ENCODE measurements around the gene MAPK8IP2. TPM values are rescaled to one million over a fixed set of nuclear protein-coding genes. Genes with fewer than 3 reads are reported as not detected.

The MAPK8IP2 gene
- total RNA-seq: 0.48 TPM
- long read RNA-seq, full-length matches to known transcripts: 2 of 3 reads
- long read RNA-seq, partial matches to known transcripts: 1 of 3 reads
- long read RNA-seq, other reads (novel, unspliced or antisense): 0 of 3 reads

- peak; percentile 61 for DNase-seq (ENCODE audit: low spot score)
- intact Hi-C loops (cut with DNase I): no loop called here
These were observed at the start of gene MAPK8IP2 for GRCh38 chr22:50600538-50600937. TSS of gene MAPK8IP2 (plus strand) at chr22:50600793. CDS start at chr22:50600819, 26 bp downstream.

- intact Hi-C loops (cut with DNase I): no loop called here
- DNase-seq (ENCODE audit: low spot score): no peak
These were observed 49.3 kb upstream of the MAPK8IP2 start for GRCh38 chr22:50551160-50551752.

DNA sequence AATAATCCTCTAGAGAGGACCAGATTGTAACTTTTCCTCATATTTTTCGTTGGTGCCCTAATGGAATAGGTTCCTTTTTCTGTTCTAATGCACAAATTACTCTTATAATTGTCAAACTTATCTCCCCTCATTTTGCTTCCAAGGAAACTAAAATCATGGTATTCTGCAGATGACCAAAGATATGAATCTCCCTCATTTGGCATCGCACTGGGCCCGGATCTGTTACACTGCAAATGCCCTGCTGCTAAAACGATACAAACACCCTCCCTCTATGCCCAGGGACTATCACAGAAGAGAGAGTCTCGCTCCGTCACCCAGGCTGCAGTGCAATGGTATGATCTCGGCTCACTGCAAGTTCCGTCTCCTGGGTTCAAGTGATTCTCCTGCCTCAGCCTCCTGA is 47.3 kb upstream of the MAPK8IP2 start:
- no peak for DNase-seq (ENCODE audit: low spot score)
- intact Hi-C loops (cut with DNase I): no loop called here

- intact Hi-C loops (cut with DNase I): no loop called here
- no peak for DNase-seq (ENCODE audit: low spot score)
These were observed 43.9 kb upstream of the MAPK8IP2 start for GRCh38 chr22:50556703-50557102.

GRCh38 chr22:50560034-50560433 is 40.6 kb upstream of the MAPK8IP2 start:
- DNase-seq (ENCODE audit: low spot score): no peak
- intact Hi-C loops (cut with DNase I): loop anchor here (5.0 kb wide), 1 partner anchor 33 kb away; the partner anchor contains the start of gene SCO2

- no peak for DNase-seq (ENCODE audit: low spot score)
- intact Hi-C loops (cut with DNase I): loop anchor here (2.0 to 5.0 kb wide), 2 partner anchors 21 to 34 kb away; partner anchors contain the start of genes CHKB and SCO2
These were observed 38.9 kb upstream of the MAPK8IP2 start for GRCh38 chr22:50561401-50562358.

GRCh38 chr22:50562523-50563412 is 37.8 kb upstream of the MAPK8IP2 start, which contains the start of gene SYCE3:
TSS of gene SYCE3 (minus strand) at chr22:50562919. CDS start at chr22:50556405, 6,514 bp downstream.
- peak; percentile 100 for DNase-seq (ENCODE audit: low spot score)
- intact Hi-C loops (cut with DNase I): loop anchor here (1.0 to 5.0 kb wide), 3 partner anchors 16 to 35 kb away; partner anchors contain the start of genes CHKB, CPT1B and SCO2

DNA sequence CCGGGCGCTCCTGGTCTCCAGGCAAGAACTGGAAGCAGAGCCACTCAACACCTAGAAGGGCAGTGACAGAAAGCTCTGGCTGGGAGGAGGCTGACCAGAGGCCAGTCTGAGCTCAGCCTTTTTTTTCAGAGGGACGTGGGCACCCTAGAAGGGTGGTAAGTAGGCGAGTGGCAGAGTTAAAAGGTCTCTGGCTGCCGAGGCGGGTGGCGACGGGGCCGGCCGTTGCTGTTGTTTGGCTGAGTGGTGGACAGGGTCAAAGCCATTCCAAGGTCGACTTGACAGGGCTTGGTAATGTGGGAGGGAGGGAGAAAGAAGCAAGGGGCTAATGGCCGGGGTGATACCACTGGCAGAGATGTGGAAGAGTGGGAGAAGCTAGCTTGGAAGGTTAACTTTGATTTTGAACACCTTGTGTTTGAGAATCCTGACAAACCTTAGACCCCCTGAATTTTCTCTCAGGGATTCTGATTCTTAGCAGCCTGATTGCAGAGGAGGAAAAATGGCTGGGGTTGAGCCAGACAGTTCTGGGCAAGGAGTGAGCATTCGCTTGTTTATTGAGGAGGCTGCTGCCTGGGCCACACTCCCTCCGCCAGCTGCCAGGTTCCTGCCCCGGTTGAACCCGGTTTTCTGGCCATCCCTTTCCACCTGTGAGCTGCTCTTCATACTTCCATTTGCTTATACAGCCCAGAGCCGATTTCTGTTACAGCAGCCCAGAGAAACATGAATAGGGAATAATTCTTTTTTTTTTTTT is 37.0 kb upstream of the MAPK8IP2 start:
- no peak for DNase-seq (ENCODE audit: low spot score)
- intact Hi-C loops (cut with DNase I): loop anchor here (1.0 to 5.0 kb wide), 3 partner anchors 15 to 36 kb away; partner anchors contain the start of genes CHKB, CPT1B and SCO2

- intact Hi-C loops (cut with DNase I): loop anchor here (5.0 kb wide), 1 partner anchor 37 kb away; the partner anchor contains the start of gene SCO2
- no peak for DNase-seq (ENCODE audit: low spot score)
These were observed 36.3 kb upstream of the MAPK8IP2 start for GRCh38 chr22:50564289-50564688.

GRCh38 chr22:50567721-50568252 is 32.8 kb upstream of the MAPK8IP2 start:
- intact Hi-C loops (cut with DNase I): no loop called here
- no peak for DNase-seq (ENCODE audit: low spot score)

DNA sequence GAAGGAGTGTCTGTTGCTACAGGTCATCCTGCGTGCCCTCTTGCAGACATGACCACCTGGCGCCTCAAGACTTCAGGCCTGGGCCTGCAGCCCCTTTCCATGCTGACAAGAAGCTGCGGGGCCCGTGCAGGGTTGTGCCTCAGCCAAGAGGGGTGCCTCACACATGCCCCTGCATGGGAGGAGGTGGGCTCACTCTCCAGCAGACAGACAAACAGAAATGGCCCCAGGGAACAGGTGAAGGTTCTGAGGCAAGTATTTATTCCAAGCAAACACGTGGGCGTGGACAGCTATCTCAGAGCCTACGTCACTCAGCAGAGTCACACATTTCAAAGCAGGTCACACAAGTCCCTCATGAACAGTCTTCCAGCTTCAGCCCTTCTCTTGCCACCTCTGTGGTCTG is 32.0 kb upstream of the MAPK8IP2 start:
- no peak for DNase-seq (ENCODE audit: low spot score)
- intact Hi-C loops (cut with DNase I): no loop called here

GRCh38 chr22:50569041-50569459 is 31.5 kb upstream of the MAPK8IP2 start:
- intact Hi-C loops (cut with DNase I): no loop called here
- DNase-seq (ENCODE audit: low spot score): no peak

DNA sequence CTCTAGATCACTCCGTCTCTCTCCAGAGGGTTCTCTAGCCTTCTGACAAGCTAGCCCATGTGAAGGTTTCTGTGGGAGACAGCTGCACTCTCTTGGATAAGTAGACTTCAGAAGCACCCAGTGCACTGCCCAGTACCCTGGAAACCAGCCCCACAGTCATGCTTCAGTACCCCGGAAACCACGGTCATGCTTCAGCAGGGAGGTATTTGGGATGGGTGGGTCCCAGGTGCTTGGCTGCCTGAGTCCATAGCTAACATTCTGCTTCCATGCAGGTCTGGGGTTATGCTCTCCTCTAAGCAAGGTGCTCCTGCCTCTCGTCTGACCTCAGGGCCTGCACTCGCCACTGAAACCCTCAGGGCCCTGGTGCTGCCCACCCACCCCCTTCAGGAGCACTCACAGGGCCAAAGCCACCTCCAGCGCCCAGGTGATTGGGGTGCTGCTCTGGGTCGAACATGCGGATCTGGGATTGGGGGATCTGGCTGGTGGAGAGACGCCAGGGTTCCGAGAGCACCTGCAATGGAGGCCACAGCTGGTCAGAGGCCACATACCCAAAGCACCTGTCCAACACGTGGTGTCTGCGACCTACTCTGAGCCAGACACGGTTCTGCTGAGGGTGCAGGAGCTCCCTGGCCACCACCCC is 30.6 kb upstream of the MAPK8IP2 start:
- intact Hi-C loops (cut with DNase I): no loop called here
- no peak for DNase-seq (ENCODE audit: low spot score)

DNA sequence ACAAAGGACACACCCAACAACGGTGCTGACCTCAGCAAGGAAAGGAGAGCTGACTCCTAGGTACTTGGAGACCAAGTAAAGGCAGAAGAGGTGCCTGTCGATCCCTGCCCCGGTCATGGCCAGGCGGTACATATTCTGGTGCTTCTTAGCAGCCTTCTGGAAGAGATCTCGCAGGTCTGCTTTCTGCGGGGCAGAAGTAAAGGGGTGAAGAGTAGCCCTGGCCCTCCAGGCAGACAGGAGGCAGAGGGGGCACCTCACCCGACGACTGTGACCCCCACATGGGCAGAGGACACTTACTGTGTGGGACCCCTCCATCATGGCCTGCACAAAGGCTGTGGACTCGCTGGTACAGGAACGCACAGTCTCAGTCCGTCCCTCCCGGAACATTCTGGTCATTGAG is 29.7 kb upstream of the MAPK8IP2 start:
- intact Hi-C loops (cut with DNase I): no loop called here
- no peak for DNase-seq (ENCODE audit: low spot score)

DNA sequence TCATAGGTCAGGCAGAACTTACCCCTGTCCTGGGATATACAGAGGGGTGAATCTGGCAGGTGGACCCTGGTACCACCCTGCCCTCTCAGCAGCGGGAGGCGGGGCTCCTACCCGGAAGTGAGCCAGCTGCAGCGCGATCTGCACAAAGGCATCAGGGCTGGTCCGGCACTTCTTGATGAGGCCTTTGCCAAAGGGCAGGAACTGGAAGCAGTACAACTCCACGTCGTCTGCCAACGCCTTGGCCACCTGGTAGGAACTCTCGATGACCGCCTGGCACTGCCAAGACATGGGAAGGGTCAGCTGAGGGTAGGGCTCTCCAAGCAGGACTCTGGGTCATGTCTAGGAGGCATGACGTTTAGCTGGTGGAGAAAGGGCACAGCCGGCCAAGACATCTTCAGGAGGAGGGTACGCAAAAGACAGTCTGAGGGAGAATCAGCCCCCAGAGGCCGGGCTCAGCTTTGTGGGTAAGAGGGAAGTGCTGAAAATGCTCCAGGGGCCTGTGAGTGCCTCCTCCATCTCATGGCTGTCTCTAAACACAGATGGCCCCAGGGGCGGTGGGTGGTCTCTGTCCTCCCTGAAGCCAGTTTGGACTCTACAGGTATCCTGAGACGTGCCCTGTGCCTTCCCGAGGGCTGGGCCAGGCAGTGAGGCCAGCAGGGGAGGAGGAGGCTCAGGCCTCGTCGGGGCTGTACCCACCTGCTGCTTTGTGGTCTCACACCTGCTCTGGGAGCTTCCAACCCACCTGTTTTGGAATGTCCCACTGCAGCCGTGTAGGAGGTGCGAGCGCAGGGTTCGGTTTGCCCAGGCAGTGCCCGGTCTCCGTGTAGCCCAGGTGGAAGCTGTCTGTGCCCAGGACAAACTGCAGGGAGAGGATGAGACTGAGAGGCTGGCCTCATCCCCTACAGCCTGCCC is 29.1 kb upstream of the MAPK8IP2 start:
- intact Hi-C loops (cut with DNase I): no loop called here
- DNase-seq (ENCODE audit: low spot score): no peak

GRCh38 chr22:50572965-50573364 is 27.6 kb upstream of the MAPK8IP2 start:
- DNase-seq (ENCODE audit: low spot score): no peak
- intact Hi-C loops (cut with DNase I): no loop called here

Data from cardiac septum (tissue), 1 donor.